Measurements from ENCODE around the gene SLC24A3. TPM values are rescaled to one million over a fixed set of nuclear protein-coding genes. Genes with fewer than 3 reads are reported as not detected.
"Not testable (repeated sequence)": the region's sequence is repeated elsewhere in the genome, so short reads cannot be mapped to it uniquely, and the experiment has no call there.

The SLC24A3 gene
- polyA plus RNA-seq, 1 experiment = 1.7 TPM

DNA sequence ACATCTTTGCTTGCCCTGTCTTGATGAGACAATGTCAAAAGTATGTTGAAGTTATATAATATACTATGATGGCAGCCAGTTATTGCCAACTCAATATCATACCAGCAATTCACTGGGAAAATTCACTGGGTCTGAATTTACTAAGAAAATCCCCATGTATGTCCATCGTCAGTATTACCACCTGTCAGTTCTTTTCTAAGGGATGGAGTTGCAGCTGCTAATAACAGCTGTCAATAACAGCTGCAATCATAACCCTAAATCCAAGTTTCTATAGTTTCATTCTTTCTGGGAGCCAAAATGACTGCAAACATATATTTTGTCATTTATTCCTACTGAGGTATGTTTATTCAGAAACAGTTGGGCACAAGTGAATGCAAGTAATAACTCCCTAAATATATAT lies 413.0 kb downstream of the SLC24A3 start:
- no peak for DNase-seq (ENCODE audit: low read depth)
- Histone ChIP-seq H3K36me3 (ENCODE audit: control insufficient read depth, insufficient read depth, low read length) (no peaks in the 10 kb centered on the region), H3K27me3 (ENCODE audit: control insufficient read depth, insufficient read depth, low read length) (no peaks in the 10 kb centered on the region), H3K4me3 (ENCODE audit: low read depth, low read length) (no peak overlapping the region)
- ChIA-PET POLR2A (no interaction called here), CTCF (interaction anchor here (14.7 kb wide), 1 partner anchor 38 kb away, joined by 145 read pairs; no protein-coding TSS in a partner anchor)
- TF ChIP-seq, protein P1, sequence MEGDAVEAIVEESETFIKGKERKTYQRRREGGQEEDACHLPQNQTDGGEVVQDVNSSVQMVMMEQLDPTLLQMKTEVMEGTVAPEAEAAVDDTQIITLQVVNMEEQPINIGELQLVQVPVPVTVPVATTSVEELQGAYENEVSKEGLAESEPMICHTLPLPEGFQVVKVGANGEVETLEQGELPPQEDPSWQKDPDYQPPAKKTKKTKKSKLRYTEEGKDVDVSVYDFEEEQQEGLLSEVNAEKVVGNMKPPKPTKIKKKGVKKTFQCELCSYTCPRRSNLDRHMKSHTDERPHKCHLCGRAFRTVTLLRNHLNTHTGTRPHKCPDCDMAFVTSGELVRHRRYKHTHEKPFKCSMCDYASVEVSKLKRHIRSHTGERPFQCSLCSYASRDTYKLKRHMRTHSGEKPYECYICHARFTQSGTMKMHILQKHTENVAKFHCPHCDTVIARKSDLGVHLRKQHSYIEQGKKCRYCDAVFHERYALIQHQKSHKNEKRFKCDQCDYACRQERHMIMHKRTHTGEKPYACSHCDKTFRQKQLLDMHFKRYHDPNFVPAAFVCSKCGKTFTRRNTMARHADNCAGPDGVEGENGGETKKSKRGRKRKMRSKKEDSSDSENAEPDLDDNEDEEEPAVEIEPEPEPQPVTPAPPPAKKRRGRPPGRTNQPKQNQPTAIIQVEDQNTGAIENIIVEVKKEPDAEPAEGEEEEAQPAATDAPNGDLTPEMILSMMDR (IDR thresholded peaks at IDR 0.05; ENCODE audit: insufficient read depth, low read depth, low read length) = no peak

DNA sequence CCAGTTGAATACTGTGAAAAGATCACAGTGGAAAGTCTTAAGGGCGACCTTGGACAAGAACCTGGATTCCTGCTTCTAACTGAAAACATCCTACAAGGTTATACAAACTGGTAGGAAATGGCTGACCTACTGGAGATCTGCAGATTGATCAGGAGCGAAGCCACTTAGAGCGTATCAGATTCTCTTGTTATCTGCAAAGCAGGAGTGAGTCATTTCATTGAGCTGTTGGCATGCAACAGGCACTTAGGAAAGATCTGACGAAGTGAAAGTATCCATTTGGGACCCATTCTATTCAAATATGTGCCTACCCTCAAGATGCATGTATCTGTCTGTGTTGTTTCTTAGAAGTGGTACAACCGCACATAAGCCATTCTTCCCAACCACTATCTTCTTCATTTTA lies 414.5 kb downstream of the SLC24A3 start:
- no peaks in the 10 kb centered on the region for H3K27me3 ChIP-seq (ENCODE audit: control insufficient read depth, insufficient read depth, low read length)
- H3K36me3 ChIP-seq (ENCODE audit: control insufficient read depth, insufficient read depth, low read length) = no peaks in the 10 kb centered on the region
- H3K4me3 ChIP-seq (ENCODE audit: low read depth, low read length) = no peak overlapping the region
- ChIA-PET POLR2A (no interaction called here), CTCF (interaction anchor here (14.7 kb wide), 1 partner anchor 36 kb away, joined by 145 read pairs; no protein-coding TSS in a partner anchor)
- no peak for DNase-seq (ENCODE audit: low read depth)
- TF ChIP-seq, protein P1 (IDR thresholded peaks at IDR 0.05; ENCODE audit: insufficient read depth, low read depth, low read length) = no peak

DNA sequence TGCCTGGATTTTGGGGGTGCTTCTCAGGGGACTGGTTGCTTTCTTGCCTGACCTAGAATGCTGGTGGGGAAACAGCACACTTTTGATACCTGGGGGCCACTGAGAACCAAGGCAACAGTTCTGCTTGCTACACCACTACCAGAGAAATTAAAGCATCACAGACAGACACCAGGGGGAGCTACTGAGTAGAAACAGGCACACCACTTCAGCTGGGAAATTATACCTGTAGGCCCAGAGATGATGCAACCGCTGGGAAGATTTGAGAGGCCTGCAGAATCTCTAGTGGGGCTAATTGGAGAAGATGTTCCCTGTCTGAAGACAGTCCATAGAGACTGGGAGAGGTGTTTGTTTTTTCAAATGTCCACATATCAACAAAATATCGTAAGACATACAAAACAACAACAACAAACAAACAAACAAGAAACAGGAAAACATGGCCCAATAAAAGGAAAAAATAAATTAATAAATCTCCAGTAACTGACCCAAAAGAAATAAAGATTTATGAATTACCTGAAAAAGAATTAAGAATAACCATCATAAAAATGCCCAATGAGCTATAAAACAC lies 416.2 kb downstream of the SLC24A3 start:
- Histone ChIP-seq H3K36me3 (ENCODE audit: control insufficient read depth, insufficient read depth, low read length) (no peaks in the 10 kb centered on the region), H3K4me3 (ENCODE audit: low read depth, low read length) (no peak overlapping the region), H3K27me3 (ENCODE audit: control insufficient read depth, insufficient read depth, low read length) (no peaks in the 10 kb centered on the region)
- POLR2A ChIA-PET = interaction anchor here (0.5 kb wide), 1 partner anchor 86 kb away, joined by 3 read pairs; no protein-coding TSS in a partner anchor
- TF ChIP-seq, protein P1 (IDR thresholded peaks at IDR 0.05; ENCODE audit: insufficient read depth, low read depth, low read length) = peak; percentile 82
- CTCF ChIA-PET = interaction anchor here (0.6 to 14.7 kb wide), 18 partner anchors 9 to 423 kb away, joined by 3 to 145 read pairs (median 4); no protein-coding TSS in a partner anchor
- DNase-seq (ENCODE audit: low read depth) = no peak

DNA sequence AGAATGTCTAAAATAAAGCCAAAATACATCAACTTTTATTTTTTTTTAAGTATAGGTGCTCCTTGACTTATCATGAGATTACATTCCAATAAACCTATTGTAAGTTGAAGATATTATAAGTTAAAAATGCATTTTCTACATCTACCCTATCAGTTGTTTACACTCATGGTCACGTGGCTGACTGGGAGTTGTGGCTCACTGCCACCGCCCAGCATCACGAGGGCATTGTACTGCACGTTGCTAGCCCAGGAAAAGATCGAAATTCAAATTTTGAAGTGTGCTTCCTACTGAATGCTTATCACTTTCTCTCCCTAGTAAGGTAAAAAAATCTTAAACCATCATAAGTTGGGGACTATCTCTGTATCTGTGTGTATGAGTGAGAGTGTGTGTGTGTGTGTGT lies 419.0 kb downstream of the SLC24A3 start:
- no peaks in the 10 kb centered on the region for H3K36me3 ChIP-seq (ENCODE audit: control insufficient read depth, insufficient read depth, low read length)
- TF ChIP-seq, protein P1 (IDR thresholded peaks at IDR 0.05; ENCODE audit: insufficient read depth, low read depth, low read length) = no peak
- no peaks in the 10 kb centered on the region for H3K27me3 ChIP-seq (ENCODE audit: control insufficient read depth, insufficient read depth, low read length)
- ChIA-PET CTCF (interaction anchor here (1.2 to 14.7 kb wide), 2 partner anchors 9 to 32 kb away, joined by 3 to 145 read pairs; no protein-coding TSS in a partner anchor), POLR2A (no interaction called here)
- no peak overlapping the region for H3K4me3 ChIP-seq (ENCODE audit: low read depth, low read length)
- DNase-seq (ENCODE audit: low read depth) = no peak

DNA sequence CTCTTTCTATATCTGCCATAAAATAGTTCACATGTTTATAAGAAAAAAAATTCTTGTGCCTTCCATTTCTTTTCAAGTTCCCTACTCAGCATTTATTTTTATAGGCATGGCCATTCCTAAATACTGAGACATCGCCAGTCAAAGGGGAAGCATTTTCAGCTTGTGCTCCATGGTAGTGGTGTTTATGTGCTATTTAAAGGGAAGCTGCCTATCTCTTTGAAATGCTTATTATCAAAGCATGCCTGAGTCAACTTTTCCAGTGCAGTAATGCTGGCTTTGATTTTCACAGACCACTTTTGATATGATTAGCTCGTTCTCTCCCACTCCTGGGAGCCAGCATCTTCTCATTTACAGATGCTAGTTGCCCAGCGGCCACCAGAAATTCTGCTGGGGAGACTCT lies 421.5 kb downstream of the SLC24A3 start:
- Histone ChIP-seq H3K4me3 (ENCODE audit: low read depth, low read length) (no peak overlapping the region), H3K36me3 (ENCODE audit: control insufficient read depth, insufficient read depth, low read length) (no peaks in the 10 kb centered on the region), H3K27me3 (ENCODE audit: control insufficient read depth, insufficient read depth, low read length) (no peaks in the 10 kb centered on the region)
- ChIA-PET CTCF (interaction anchor here (0.8 to 1.9 kb wide), 2 partner anchors 27 to 427 kb away, joined by 4 to 5 read pairs; no protein-coding TSS in a partner anchor), POLR2A (no interaction called here)
- peak; percentile 76 for DNase-seq (ENCODE audit: low read depth)
- TF ChIP-seq, protein P1 (IDR thresholded peaks at IDR 0.05; ENCODE audit: insufficient read depth, low read depth, low read length) = no peak

DNA sequence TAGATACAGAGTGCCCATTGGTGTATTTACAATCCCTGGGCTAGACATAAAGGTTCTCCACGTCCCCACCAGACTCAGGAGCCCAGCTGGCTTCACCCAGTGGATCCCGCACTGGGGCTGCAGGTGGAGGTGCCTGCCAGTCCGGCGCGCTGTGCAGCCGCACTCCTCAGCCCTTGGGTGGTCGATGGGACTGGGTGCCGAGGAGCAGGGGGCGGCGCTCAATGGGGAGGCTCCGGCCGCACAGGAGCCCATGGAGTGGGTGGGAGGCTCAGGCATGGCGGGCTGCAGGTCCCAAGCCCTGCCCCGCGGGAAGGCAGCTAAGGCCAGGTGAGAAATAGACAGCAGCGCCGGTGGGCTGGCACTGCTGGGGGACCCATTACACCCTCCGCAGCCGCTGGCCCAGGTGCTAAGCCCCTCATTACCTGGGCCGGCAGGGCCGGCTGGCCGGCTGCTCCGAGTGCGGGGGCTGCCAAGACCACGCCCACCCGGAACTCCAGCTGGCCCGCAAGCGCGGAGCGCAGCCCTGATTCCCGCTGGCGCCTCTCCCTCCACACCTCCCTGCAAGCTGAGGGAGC lies 427.1 kb downstream of the SLC24A3 start:
- DNase-seq (ENCODE audit: low read depth); H3K4me3 ChIP-seq (ENCODE audit: low read depth, low read length); H3K36me3 ChIP-seq (ENCODE audit: control insufficient read depth, insufficient read depth, low read length); H3K27me3 ChIP-seq (ENCODE audit: control insufficient read depth, insufficient read depth, low read length); POLR2A ChIA-PET: not testable (repeated sequence)
- CTCF ChIA-PET = interaction anchor here (2.2 kb wide), 1 partner anchor 10 kb away, joined by 8 read pairs; no protein-coding TSS in a partner anchor

All from BJ (cell line).